Gastrocnemius medialis (tissue), 4 donors: ENCODE results near the gene ALDH3B1.
"Not testable (repeated sequence)": the region's sequence is repeated elsewhere in the genome, so short reads cannot be mapped to it uniquely, and the experiment has no call there.

Experiments
- CTCF ChIP-seq, 5 experiments: fragments of 450-650 bp in 3 of 5; fragments of 200-600 bp in 2 of 5; sonication (generic) in 2 of 5; IDR thresholded peaks in 4 of 5; conservative IDR thresholded peaks in 1 of 5; 1 replicate in 4 of 5; 2 replicates in 1 of 5; pipeline ENCODE4 v1.5.1; 2016 to 2019; ENCODE audit warnings: antibody characterized with exemption in 5 of 5, mild to moderate bottlenecking in 3 of 5, moderate library complexity in 3 of 5
- POLR2A ChIP-seq, 2 donors: fragments of 450-650 bp; IDR thresholded peaks; one replicate each; pipeline ENCODE4 v1.6.1; 2017; ENCODE audit warnings: antibody characterized with exemption in 2 of 2, mild to moderate bottlenecking in 2 of 2, moderate library complexity in 2 of 2

GRCh38 chr11:67985302-67985701 lies 24.8 kb upstream of the ALDH3B1 start:
- TF ChIP-seq CTCF (IDR thresholded peaks at IDR 0.05 in 4 of 5, conservative IDR thresholded peaks at IDR 0.05 in 1 of 5); POLR2A (IDR thresholded peaks at IDR 0.05): not testable (repeated sequence)
